AG09309 (cell line): ENCODE data around the gene FBXW11.

Experiments used
- DNase-seq: peaks from one replicate; pipeline ENCODE4 v3.0.0-alpha.2; 2010; ENCODE audit warnings: low read depth
- H3K4me3 ChIP-seq: 2 replicates; pipeline ENCODE4 v1.5.1; 2011; ENCODE audit warnings: mild to moderate bottlenecking, low read depth, low read length, moderate library complexity; ENCODE audit not compliant: control insufficient read depth
- CTCF ChIP-seq: IDR thresholded peaks from 2 replicates; pipeline ENCODE4 v1.5.1; 2011; ENCODE audit warnings: mild to moderate bottlenecking, low read depth, low read length, inconsistent platforms; ENCODE audit not compliant: insufficient read depth, control insufficient read depth; ENCODE audit errors: missing control alignments

FBXW11 gene

GRCh38 chr5:172044631-172045314 lies 38.3 kb upstream of the FBXW11 start:
- DNase-seq = no peak
- no peak overlapping the region for H3K4me3 ChIP-seq
- TF ChIP-seq CTCF = no peak

- TF ChIP-seq CTCF = no peak
- DNase-seq = no peak
- H3K4me3 ChIP-seq = no peak overlapping the region
Measured at GRCh38 chr5:172043865-172044264, 37.4 kb upstream of the FBXW11 start.

GRCh38 chr5:172042183-172042582 lies 35.7 kb upstream of the FBXW11 start:
- no peak for DNase-seq
- no peak for TF ChIP-seq CTCF
- no peak overlapping the region for H3K4me3 ChIP-seq

DNA sequence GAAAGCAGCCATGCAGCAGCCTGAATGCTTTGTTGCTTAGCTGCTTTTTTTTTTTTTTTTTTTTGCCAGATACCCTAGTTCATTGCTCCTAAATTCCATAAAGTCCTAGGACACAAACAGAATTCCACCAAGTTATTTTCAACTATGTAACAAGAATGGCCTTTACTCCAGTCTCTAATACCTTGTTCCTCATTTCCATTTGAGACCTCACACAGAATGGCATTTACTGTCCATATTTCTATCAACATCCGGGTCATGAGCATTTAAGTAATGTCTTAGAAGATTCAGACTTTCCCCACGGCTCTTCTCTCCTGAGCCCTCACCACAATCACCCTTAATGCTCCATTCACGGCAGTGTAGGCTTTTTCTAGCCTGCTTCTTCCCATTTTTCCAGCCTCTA lies 31.7 kb upstream of the FBXW11 start:
- no peak for DNase-seq
- TF ChIP-seq CTCF = no peak
- no peak overlapping the region for H3K4me3 ChIP-seq

GRCh38 chr5:172035049-172035448 lies 28.6 kb upstream of the FBXW11 start:
- TF ChIP-seq CTCF = no peak
- DNase-seq = no peak
- no peak overlapping the region for H3K4me3 ChIP-seq

DNA sequence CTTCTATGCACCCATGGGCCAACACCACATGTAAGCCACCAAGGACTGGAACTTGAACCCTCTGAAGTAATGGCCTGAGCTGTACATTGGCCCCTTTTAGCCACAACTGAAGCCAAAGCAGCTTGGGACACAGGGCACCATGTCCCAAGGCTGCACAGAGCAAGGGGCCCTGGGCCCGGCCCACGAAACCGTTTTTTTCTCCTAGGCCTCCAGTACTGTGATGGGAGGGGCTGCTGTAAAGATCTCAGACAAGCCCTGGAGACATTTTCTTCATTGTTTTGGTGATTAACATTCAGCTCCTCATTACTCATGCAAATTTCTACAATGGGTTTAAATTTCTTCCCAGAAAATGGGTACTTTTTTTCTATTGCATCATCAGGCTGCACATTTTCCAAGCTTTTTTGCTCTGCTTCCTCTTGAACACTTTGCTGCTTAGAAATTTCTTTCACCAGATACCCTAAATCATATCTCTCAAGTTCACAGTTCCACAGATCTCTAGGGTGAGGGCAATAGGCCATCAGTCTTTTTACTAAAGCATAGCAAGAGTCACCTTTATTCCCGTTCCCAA lies 25.5 kb upstream of the FBXW11 start:
- TF ChIP-seq CTCF = no peak
- DNase-seq = no peak

More for the DNA sequence above, 25.5 kb upstream of the FBXW11 start:
- H3K4me3 ChIP-seq = no peak overlapping the region
